ENCODE results near the gene LDLRAD2. TPM values are rescaled to one million over a fixed set of nuclear protein-coding genes. Genes with fewer than 3 reads are reported as not detected.

The LDLRAD2 gene
- polyA plus RNA-seq, 3 donors from 2014 or later = 0.12 to 0.29 TPM; not detected in 1

- no peak overlapping the region for H3K4me3 Mint-ChIP-seq
- peaks cover 0 to 1% (median 0%) of the 10 kb centered on the region in 3 donors for H3K27me3 Mint-ChIP-seq (ENCODE audit: low read depth in 3 of 3)
- H3K36me3 Mint-ChIP-seq = no peaks in the 10 kb centered on the region
- no peak for DNase-seq
- no peak overlapping the region for H3K27ac Mint-ChIP-seq
- H3K9me3 Mint-ChIP-seq = no peaks in the 10 kb centered on the region
- H3K4me1 Mint-ChIP-seq = no peaks in the 10 kb centered on the region
Observed at GRCh38 chr1:21845646-21846641, 33.9 kb downstream of the LDLRAD2 start.

DNA sequence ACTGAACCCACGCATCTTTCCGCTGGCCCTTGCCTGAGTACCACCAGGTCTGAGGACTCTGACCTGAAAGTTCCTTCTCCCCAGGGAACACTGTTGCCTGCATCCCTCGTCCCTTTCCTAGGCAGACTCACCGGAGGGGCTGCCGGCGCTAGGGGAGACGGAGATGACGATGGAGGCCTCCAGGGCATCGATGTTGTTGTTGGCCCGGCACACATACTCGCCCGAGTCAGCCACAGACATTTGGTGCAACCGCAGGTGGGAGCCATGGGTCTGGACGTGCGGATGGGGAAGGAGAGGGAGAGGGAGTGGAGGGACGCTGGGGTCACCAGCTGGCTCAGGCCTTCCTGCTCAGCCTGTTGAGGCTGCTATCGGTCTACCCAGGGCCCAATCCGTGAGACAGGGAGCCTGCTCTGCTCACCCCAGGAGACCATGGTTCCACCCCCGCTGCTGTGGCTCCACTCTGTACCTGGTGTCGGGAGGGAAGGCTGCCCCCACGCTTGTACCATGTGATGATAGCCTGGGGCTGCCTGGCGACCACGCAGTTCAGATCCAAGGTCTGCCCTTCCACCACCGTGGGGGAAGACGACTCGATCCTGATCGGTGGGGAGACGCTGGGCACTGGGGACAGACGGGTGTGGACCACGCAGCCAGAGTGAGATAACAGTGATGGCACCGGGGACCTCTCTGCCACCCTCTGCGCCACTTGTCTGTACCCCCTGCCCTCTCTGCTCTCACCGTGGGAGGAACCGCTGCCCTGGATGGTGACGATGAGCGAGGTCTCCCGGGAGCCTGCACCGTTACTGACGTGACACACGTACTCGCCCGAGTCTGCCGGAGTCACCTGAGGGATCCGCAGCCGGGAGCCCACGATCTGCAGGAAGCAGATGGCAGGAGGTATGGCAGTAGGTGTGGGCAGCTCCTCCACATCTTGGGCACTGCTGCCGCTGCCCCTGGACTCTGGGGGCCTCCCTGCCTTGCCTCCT is 35.4 kb downstream of the LDLRAD2 start:
- Mint-ChIP-seq H3K27ac (no peak overlapping the region), H3K27me3 (ENCODE audit: low read depth in 3 of 3) (peaks cover 0 to 1% (median 0%) of the 10 kb centered on the region in 3 donors), H3K4me1 (no peaks in the 10 kb centered on the region), H3K36me3 (no peaks in the 10 kb centered on the region), H3K4me3 (no peak overlapping the region), H3K9me3 (no peaks in the 10 kb centered on the region)
- DNase-seq = no peak

- H3K4me1 Mint-ChIP-seq = no peaks in the 10 kb centered on the region
- H3K9me3 Mint-ChIP-seq = no peaks in the 10 kb centered on the region
- no peak overlapping the region for H3K4me3 Mint-ChIP-seq
- H3K27me3 Mint-ChIP-seq (ENCODE audit: low read depth in 3 of 3) = peaks cover 0 to 1% (median 0%) of the 10 kb centered on the region in 3 donors
- no peak overlapping the region for H3K27ac Mint-ChIP-seq
- no peaks in the 10 kb centered on the region for H3K36me3 Mint-ChIP-seq
- DNase-seq = no peak
Observed at GRCh38 chr1:21848524-21849174, 36.6 kb downstream of the LDLRAD2 start.

DNA sequence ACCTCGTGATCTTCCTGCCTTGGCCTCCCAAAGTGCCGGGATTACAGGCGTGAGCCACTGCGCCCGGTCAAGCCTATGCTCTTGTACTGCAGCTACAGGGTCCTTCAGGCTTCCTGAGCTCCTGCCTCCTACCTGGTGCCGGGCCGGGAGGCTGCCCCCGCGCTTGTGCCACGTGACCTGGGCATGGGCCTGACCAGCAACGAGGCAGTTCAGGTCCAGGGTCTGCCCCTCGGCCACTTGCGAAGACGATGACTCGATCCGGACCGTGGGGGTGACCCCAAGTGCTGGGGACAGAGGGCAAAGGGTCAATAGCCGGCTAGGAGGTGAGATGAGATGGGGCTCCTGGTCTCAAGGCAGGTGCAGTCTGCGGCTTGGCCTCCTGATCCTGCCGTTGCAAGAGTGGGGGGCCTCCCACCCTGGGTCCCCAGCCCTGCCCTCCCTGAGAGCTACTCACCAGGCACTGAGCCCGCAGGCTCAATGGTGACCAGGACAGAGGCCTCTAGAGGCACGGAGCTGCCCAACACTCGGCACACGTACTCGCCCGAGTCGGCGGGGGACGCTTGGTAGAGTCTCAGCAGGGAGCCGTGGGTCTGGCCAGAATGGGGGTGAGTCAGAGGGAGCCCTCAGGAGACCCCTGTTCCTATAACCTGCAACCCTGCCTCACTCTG is 38.0 kb downstream of the LDLRAD2 start:
- Mint-ChIP-seq H3K36me3 (no peaks in the 10 kb centered on the region), H3K4me3 (no peak overlapping the region), H3K27ac (no peak overlapping the region), H3K9me3 (no peaks in the 10 kb centered on the region), H3K4me1 (no peaks in the 10 kb centered on the region), H3K27me3 (ENCODE audit: low read depth in 3 of 3) (peaks cover 0 to 2% (median 1%) of the 10 kb centered on the region in 3 donors)
- DNase-seq = no peak

DNA sequence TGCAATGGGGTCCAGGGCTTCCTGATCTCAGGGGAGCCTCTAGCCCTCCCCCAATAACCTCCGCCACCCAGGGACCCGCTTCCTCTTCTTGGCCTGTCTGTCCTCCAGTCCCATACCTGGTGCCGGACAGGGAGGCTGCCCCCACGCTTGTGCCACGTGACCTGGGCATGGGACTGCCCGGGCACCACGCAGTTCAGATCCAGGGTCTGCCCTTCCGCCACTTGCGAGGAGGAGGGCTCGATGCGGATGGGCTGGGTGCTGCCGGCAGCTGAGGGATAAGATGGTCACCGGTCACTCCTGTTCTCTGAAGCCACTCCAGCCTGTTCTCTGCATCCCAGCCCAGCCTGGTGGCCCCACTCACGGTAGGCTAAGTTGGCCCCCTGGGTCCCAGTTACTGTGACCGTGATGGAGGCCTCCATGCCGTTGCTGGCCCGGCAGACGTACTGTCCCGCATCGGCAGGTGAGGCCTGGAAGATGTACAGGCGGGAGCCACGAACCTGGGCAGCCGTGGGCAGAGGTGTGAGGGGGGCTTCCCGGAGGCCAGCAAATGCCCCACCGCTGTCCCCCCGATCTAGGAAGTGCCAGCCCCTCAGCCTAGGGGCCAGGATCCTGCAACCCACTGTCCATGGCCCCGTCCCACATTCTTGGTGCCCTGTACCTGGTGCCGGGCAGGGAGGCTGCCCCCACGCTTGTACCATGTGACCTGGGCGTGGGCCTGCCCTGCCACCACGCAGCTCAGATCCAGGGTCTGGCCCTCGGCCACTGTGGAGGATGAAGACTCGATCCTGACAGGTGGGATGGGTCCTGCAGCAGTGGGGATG is 39.6 kb downstream of the LDLRAD2 start:
- no peaks in the 10 kb centered on the region for H3K9me3 Mint-ChIP-seq
- no peak overlapping the region for H3K4me3 Mint-ChIP-seq

GRCh38 chr1:21852282-21853130 is 40.4 kb downstream of the LDLRAD2 start:
- DNase-seq = no peak
- Mint-ChIP-seq H3K27ac (peak overlapping the region in 1 of 6 donors; percentile 35), H3K36me3 (no peaks in the 10 kb centered on the region), H3K9me3 (no peaks in the 10 kb centered on the region), H3K4me3 (no peak overlapping the region), H3K4me1 (peaks cover 8 to 10% of the 10 kb centered on the region in 2 donors), H3K27me3 (ENCODE audit: low read depth in 3 of 3) (peaks cover 1 to 3% (median 3%) of the 10 kb centered on the region in 3 donors)

More for the DNA sequence above, 39.6 kb downstream of the LDLRAD2 start:
- no peak overlapping the region for H3K27ac Mint-ChIP-seq
- DNase-seq = no peak
- peaks cover 0 to 3% (median 1%) of the 10 kb centered on the region in 3 donors for H3K27me3 Mint-ChIP-seq (ENCODE audit: low read depth in 3 of 3)
- no peaks in the 10 kb centered on the region for H3K36me3 Mint-ChIP-seq
- H3K4me1 Mint-ChIP-seq = peaks cover 1 to 2% of the 10 kb centered on the region in 2 donors

DNA sequence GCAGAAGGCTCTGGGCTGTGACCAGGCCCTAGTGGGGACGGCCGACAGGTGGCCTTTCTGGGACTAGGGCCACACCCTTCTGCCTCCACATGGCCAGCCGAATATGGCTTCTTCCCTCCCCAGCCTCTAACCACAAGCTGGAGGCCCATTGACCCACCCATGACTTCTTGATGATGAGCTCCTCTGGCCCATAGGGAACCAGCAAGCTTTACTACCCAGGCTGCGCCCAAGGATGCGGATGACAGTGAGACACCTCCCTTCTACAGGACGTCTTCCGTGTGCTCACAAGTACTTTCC is 41.0 kb downstream of the LDLRAD2 start:
- H3K36me3 Mint-ChIP-seq = no peaks in the 10 kb centered on the region
- no peak overlapping the region for H3K27ac Mint-ChIP-seq
- no peak for DNase-seq
- no peak overlapping the region for H3K4me3 Mint-ChIP-seq
- peaks cover 14 to 16% of the 10 kb centered on the region in 2 donors for H3K4me1 Mint-ChIP-seq
- H3K27me3 Mint-ChIP-seq (ENCODE audit: low read depth in 3 of 3) = peaks cover 1 to 3% (median 3%) of the 10 kb centered on the region in 3 donors
- no peaks in the 10 kb centered on the region for H3K9me3 Mint-ChIP-seq

GRCh38 chr1:21854090-21854750 is 42.2 kb downstream of the LDLRAD2 start:
- H3K9me3 Mint-ChIP-seq = no peaks in the 10 kb centered on the region
- no peak overlapping the region for H3K4me3 Mint-ChIP-seq
- peaks cover 21 to 22% of the 10 kb centered on the region in 2 donors for H3K4me1 Mint-ChIP-seq
- no peak for DNase-seq
- peaks cover 1 to 4% (median 3%) of the 10 kb centered on the region in 3 donors for H3K27me3 Mint-ChIP-seq (ENCODE audit: low read depth in 3 of 3)
- no peak overlapping the region for H3K27ac Mint-ChIP-seq
- H3K36me3 Mint-ChIP-seq = no peaks in the 10 kb centered on the region

- no peaks in the 10 kb centered on the region for H3K9me3 Mint-ChIP-seq
- peaks cover 1 to 5% (median 3%) of the 10 kb centered on the region in 3 donors for H3K27me3 Mint-ChIP-seq (ENCODE audit: low read depth in 3 of 3)
- H3K36me3 Mint-ChIP-seq = no peaks in the 10 kb centered on the region
- peaks cover 22% of the 10 kb centered on the region in 2 donors for H3K4me1 Mint-ChIP-seq
- DNase-seq = no peak
- H3K4me3 Mint-ChIP-seq = no peak overlapping the region
- H3K27ac Mint-ChIP-seq = no peak overlapping the region
Observed at GRCh38 chr1:21854751-21855131, 42.7 kb downstream of the LDLRAD2 start.

GRCh38 chr1:21855257-21856096 is 43.4 kb downstream of the LDLRAD2 start:
- Mint-ChIP-seq H3K27me3 (ENCODE audit: low read depth in 3 of 3) (peaks cover 1 to 5% (median 3%) of the 10 kb centered on the region in 3 donors), H3K36me3 (no peaks in the 10 kb centered on the region), H3K27ac (peak overlapping the region in 2 of 6 donors; percentile 41 to 77), H3K9me3 (no peaks in the 10 kb centered on the region), H3K4me3 (no peak overlapping the region), H3K4me1 (peaks cover 22% of the 10 kb centered on the region in 2 donors)
- DNase-seq = no peak

All from immature natural killer cell (primary cell).